ENCODE measurements around the gene ERCC4. TPM values are rescaled to one million over a fixed set of nuclear protein-coding genes. Genes with fewer than 3 reads are reported as not detected.

The ERCC4 gene
- total RNA-seq, 2 donors from 2014 or later = 12.9 to 18.2 TPM

DNA sequence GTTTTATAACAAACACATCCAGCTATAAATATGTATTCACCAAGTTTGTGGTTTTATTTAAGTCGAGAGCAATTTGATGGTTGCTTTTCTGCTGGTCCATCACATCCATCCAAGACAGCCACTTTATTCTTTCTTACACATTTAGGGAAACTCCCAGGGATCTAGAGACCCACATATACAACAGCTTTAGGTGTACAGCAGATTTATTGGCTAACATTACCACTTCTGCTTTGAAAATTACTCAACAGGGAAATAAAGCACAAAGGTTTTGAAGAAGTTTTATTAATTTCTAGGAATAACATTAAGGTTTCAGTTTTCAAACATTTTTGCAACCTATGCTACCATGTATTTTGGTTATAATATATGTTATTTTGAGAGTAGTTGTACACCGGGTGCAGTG, 6.9 kb downstream of the ERCC4 start:
- Mint-ChIP-seq H3K27me3 (ENCODE audit: insufficient read depth) (no peaks in the 10 kb centered on the region), H3K36me3 (ENCODE audit: low read depth) (peaks cover 14% of the 10 kb centered on the region), H3K4me1 (peaks cover 2% of the 10 kb centered on the region), H3K4me3 (no peak overlapping the region), H3K9me3 (no peaks in the 10 kb centered on the region), H3K27ac (no peak overlapping the region)
- DNase-seq = no peak
- TF ChIP-seq, protein P1, sequence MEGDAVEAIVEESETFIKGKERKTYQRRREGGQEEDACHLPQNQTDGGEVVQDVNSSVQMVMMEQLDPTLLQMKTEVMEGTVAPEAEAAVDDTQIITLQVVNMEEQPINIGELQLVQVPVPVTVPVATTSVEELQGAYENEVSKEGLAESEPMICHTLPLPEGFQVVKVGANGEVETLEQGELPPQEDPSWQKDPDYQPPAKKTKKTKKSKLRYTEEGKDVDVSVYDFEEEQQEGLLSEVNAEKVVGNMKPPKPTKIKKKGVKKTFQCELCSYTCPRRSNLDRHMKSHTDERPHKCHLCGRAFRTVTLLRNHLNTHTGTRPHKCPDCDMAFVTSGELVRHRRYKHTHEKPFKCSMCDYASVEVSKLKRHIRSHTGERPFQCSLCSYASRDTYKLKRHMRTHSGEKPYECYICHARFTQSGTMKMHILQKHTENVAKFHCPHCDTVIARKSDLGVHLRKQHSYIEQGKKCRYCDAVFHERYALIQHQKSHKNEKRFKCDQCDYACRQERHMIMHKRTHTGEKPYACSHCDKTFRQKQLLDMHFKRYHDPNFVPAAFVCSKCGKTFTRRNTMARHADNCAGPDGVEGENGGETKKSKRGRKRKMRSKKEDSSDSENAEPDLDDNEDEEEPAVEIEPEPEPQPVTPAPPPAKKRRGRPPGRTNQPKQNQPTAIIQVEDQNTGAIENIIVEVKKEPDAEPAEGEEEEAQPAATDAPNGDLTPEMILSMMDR (conservative IDR thresholded peaks at IDR 0.05) = no peak
- H3K9me3 ChIP-seq (ENCODE audit: control insufficient read depth, low read length) = no peaks in the 10 kb centered on the region
- no peak overlapping the region for H3K27ac ChIP-seq (ENCODE audit: low read depth, low read length)
- no peak overlapping the region for H3K4me3 ChIP-seq (ENCODE audit: low read length)
- H3K27me3 ChIP-seq (ENCODE audit: control insufficient read depth, insufficient read depth, low read length, poor library complexity, severe bottlenecking) = no peaks in the 10 kb centered on the region
- 96% methylated on average over 2 of the region's 2 CpGs; no CpG with 5 or more reads in 1 of the 2 experiments for WGBS, 2 experiments (ENCODE audit: insufficient coverage in 1 of 2, insufficient read length in 1 of 2)
- no peak overlapping the region for H3K9ac ChIP-seq (ENCODE audit: extremely low read depth, low read length, poor library complexity, severe bottlenecking)
- peaks cover 40% of the 10 kb centered on the region for H3K36me3 ChIP-seq (ENCODE audit: control insufficient read depth, insufficient read depth, low read length)
- no peaks in the 10 kb centered on the region for H3K4me1 ChIP-seq (ENCODE audit: control insufficient read depth, insufficient read depth, low read length)

DNA sequence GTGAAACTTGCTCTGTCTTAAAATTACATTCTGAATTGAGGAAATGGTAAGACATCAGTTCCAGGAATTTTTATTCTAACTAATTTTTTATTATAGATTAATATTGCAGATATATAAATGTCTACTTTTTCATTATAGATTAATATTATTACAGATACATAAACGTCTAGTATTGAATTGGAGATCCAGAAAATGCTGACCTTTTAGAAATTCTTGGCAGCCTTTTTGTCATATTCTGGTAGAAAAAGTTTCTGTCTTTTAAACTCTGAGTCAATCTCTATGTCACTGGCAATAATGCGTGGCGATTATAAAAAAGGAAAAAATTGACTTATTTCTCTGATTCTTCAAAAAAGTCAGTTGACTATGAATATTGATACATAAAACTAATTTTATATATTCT, 8.7 kb downstream of the ERCC4 start:
- TF ChIP-seq, protein P1 (conservative IDR thresholded peaks at IDR 0.05) = no peak
- Histone ChIP-seq H3K27ac (ENCODE audit: low read depth, low read length) (no peak overlapping the region), H3K36me3 (ENCODE audit: control insufficient read depth, insufficient read depth, low read length) (peaks cover 37% of the 10 kb centered on the region), H3K4me3 (ENCODE audit: low read length) (no peak overlapping the region), H3K27me3 (ENCODE audit: control insufficient read depth, insufficient read depth, low read length, poor library complexity, severe bottlenecking) (no peaks in the 10 kb centered on the region), H3K4me1 (ENCODE audit: control insufficient read depth, insufficient read depth, low read length) (no peaks in the 10 kb centered on the region), H3K9ac (ENCODE audit: extremely low read depth, low read length, poor library complexity, severe bottlenecking) (no peak overlapping the region), H3K9me3 (ENCODE audit: control insufficient read depth, low read length) (no peaks in the 10 kb centered on the region)
- WGBS, 2 experiments (ENCODE audit: insufficient coverage in 1 of 2, insufficient read length in 1 of 2) = 92% methylated on average over 3 of the region's 3 CpGs; no CpG with 5 or more reads in 1 of the 2 experiments
- no peak overlapping the region for H3K4me3 Mint-ChIP-seq
- H3K27me3 Mint-ChIP-seq (ENCODE audit: insufficient read depth) = no peaks in the 10 kb centered on the region
- peaks cover 19% of the 10 kb centered on the region for H3K36me3 Mint-ChIP-seq (ENCODE audit: low read depth)
- H3K4me1 Mint-ChIP-seq = peaks cover 2% of the 10 kb centered on the region
- no peak overlapping the region for H3K27ac Mint-ChIP-seq
- no peak for DNase-seq
- H3K9me3 Mint-ChIP-seq = no peaks in the 10 kb centered on the region

DNA sequence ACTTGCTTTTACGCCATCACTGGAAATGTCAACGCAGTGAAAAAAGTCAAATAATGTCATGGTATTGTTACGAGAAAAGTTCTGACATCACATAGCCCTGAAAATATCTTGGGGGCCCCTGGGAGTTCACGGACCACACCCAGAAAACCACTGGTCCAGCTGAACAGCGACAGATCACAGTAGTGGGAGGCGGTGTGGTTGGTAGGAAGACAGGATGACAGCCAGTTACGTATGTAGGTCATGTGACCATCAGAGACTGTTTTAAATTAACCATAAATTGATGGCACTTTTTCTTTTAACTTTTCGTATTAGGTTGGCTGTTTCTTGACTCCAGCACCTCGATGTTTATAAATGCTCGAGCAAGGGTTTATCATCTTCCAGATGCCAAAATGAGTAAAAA, 11.9 kb downstream of the ERCC4 start:
- H3K27ac Mint-ChIP-seq = no peak overlapping the region
- no peaks in the 10 kb centered on the region for H3K9me3 Mint-ChIP-seq
- WGBS, 2 experiments (ENCODE audit: insufficient coverage in 1 of 2, insufficient read length in 1 of 2) = 87 to 96% methylated on average over 5 to 10 of the region's 10 CpGs
- H3K27me3 Mint-ChIP-seq (ENCODE audit: insufficient read depth) = no peaks in the 10 kb centered on the region
- Histone ChIP-seq H3K27me3 (ENCODE audit: control insufficient read depth, insufficient read depth, low read length, poor library complexity, severe bottlenecking) (no peaks in the 10 kb centered on the region), H3K27ac (ENCODE audit: low read depth, low read length) (no peak overlapping the region), H3K9ac (ENCODE audit: extremely low read depth, low read length, poor library complexity, severe bottlenecking) (no peak overlapping the region), H3K36me3 (ENCODE audit: control insufficient read depth, insufficient read depth, low read length) (peaks cover 45% of the 10 kb centered on the region), H3K4me3 (ENCODE audit: low read length) (no peak overlapping the region), H3K9me3 (ENCODE audit: control insufficient read depth, low read length) (peaks cover 19% of the 10 kb centered on the region), H3K4me1 (ENCODE audit: control insufficient read depth, insufficient read depth, low read length) (no peaks in the 10 kb centered on the region)
- H3K36me3 Mint-ChIP-seq (ENCODE audit: low read depth) = peaks cover 31% of the 10 kb centered on the region
- peaks cover 6% of the 10 kb centered on the region for H3K4me1 Mint-ChIP-seq
- TF ChIP-seq, protein P1 (conservative IDR thresholded peaks at IDR 0.05) = no peak
- no peak for DNase-seq
- H3K4me3 Mint-ChIP-seq = no peak overlapping the region
